Common myeloid progenitor, CD34-positive (primary cell): ENCODE measurements around the gene ZFP91.

Experiments used
- CTCF ChIA-PET: fragments of 350-600 bp; sonication (Branson Sonifier 250); formaldehyde crosslinking; loops from one replicate; lab custom pipeline; 2021; ENCODE audit warnings: antibody characterized with exemption; lab: Charles Lee
- POLR2A ChIA-PET: fragments of 350-600 bp; sonication (Branson Sonifier 250); formaldehyde crosslinking; loops from one replicate; lab custom pipeline; 2021; ENCODE audit warnings: antibody characterized with exemption; lab: Charles Lee
- DNase-seq, 3 donors: peaks; one replicate each; pipeline versions ENCODE4 v3.0.0 to v3.0.0-alpha.2; 2013
- H3K27ac ChIP-seq, 2 experiments: 1 replicate in 1 of 2; 2 replicates in 1 of 2; pipeline ENCODE4 v1.7.0; 2013; ENCODE audit warnings: inconsistent platforms in 2 of 2, low read length in 2 of 2, mild to moderate bottlenecking in 2 of 2, low read depth in 1 of 2, moderate library complexity in 1 of 2; ENCODE audit not compliant: severe bottlenecking in 2 of 2, insufficient read depth in 1 of 2, poor library complexity in 1 of 2
- H3K27me3 ChIP-seq, 5 experiments: replicated peaks in 2 of 5; 1 replicate in 3 of 5; 2 replicates in 2 of 5; pipeline versions ENCODE4 v1.6.1 to v1.7.0; 2013; ENCODE audit warnings: low read length in 4 of 5, mild to moderate bottlenecking in 2 of 5, moderate library complexity in 2 of 5, inconsistent platforms in 1 of 5; ENCODE audit not compliant: insufficient read depth in 5 of 5, control insufficient read depth in 4 of 5
- H3K36me3 ChIP-seq, 4 experiments: 1 replicate in 2 of 4; 2 replicates in 2 of 4; pipeline versions ENCODE4 v1.6.1 to v1.7.0; 2013; ENCODE audit warnings: low read length in 3 of 4, control low read depth in 1 of 4, mild to moderate bottlenecking in 1 of 4; ENCODE audit not compliant: control insufficient read depth in 4 of 4, insufficient read depth in 4 of 4
- H3K4me1 ChIP-seq, 4 experiments: 1 replicate in 3 of 4; 2 replicates in 1 of 4; pipeline versions ENCODE4 v1.6.1 to v1.7.1; 2013; ENCODE audit warnings: low read length in 3 of 4, mild to moderate bottlenecking in 3 of 4, control low read depth in 1 of 4, inconsistent platforms in 1 of 4, moderate library complexity in 1 of 4; ENCODE audit not compliant: control insufficient read depth in 4 of 4, insufficient read depth in 4 of 4; ENCODE audit errors: control extremely low read depth in 1 of 4
- H3K4me3 ChIP-seq, 7 experiments: 1 replicate in 4 of 7; 2 replicates in 3 of 7; pipeline versions ENCODE4 v1.5.1 to v1.7.0; 2013; ENCODE audit warnings: mild to moderate bottlenecking in 7 of 7, low read length in 6 of 7, moderate library complexity in 6 of 7, inconsistent platforms in 2 of 7, low read depth in 2 of 7, control low read depth in 1 of 7; ENCODE audit not compliant: insufficient read depth in 4 of 7, control insufficient read depth in 1 of 7; ENCODE audit errors: extremely low read depth in 1 of 7
- H3K9me3 ChIP-seq, 5 experiments: 1 replicate in 4 of 5; 2 replicates in 1 of 5; pipeline versions ENCODE4 v1.6.1 to v1.7.1; 2013; ENCODE audit warnings: low read length in 4 of 5, mild to moderate bottlenecking in 2 of 5, inconsistent platforms in 1 of 5, low read depth in 1 of 5, moderate library complexity in 1 of 5; ENCODE audit not compliant: control insufficient read depth in 4 of 5, insufficient read depth in 2 of 5; ENCODE audit errors: control extremely low read depth in 1 of 5
- WGBS: methylation state at CpG from one replicate; pipeline ENCODE4 v1.1.5; 2013; ENCODE audit not compliant: insufficient coverage; 5-methylcytosine and 5-hydroxymethylcytosine counted together

The ZFP91 gene

GRCh38 chr11:58652726-58653280 is 73.9 kb downstream of the ZFP91 start:
- H3K4me1 ChIP-seq, result peaks cover 0 to 4% (median 0%) of the 10 kb centered on the region in 4 experiments
- ChIA-PET CTCF (interaction anchor here (0.6 to 6.8 kb wide), 21 partner anchors 12 to 505 kb away, joined by 3 to 84 read pairs (median 4); no protein-coding TSS in a partner anchor), POLR2A (interaction anchor here (0.6 kb wide), 1 partner anchor 113 kb away, joined by 3 read pairs; no protein-coding TSS in a partner anchor)
- H3K9me3 ChIP-seq, result peaks cover 0 to 2% (median 2%) of the 10 kb centered on the region in 5 experiments
- no peaks in the 10 kb centered on the region for H3K36me3 ChIP-seq
- WGBS, result 100% methylated on average over 1 of the region's 2 CpGs
- H3K27ac ChIP-seq, result no peak overlapping the region
- H3K27me3 ChIP-seq, result no peaks in the 10 kb centered on the region
- DNase-seq, result no peak
- H3K4me3 ChIP-seq, result no peak overlapping the region

GRCh38 chr11:58654079-58654907 is 75.4 kb downstream of the ZFP91 start:
- Histone ChIP-seq H3K36me3 (no peaks in the 10 kb centered on the region), H3K4me3 (no peak overlapping the region), H3K9me3 (peaks cover 0 to 2% (median 1%) of the 10 kb centered on the region in 5 experiments), H3K4me1 (peaks cover 0 to 4% (median 0%) of the 10 kb centered on the region in 4 experiments), H3K27ac (no peak overlapping the region), H3K27me3 (no peaks in the 10 kb centered on the region)
- POLR2A ChIA-PET, result interaction anchor here (0.5 kb wide), 1 partner anchor 295 kb away, joined by 3 read pairs; no protein-coding TSS in a partner anchor
- peak; percentile 88 to 95 (median 94) for DNase-seq
- 37% methylated on average over 12 of the region's 12 CpGs for WGBS
- CTCF ChIA-PET, result interaction anchor here (0.6 to 6.8 kb wide), 15 partner anchors 21 to 503 kb away, joined by 3 to 84 read pairs (median 4); no protein-coding TSS in a partner anchor

DNA sequence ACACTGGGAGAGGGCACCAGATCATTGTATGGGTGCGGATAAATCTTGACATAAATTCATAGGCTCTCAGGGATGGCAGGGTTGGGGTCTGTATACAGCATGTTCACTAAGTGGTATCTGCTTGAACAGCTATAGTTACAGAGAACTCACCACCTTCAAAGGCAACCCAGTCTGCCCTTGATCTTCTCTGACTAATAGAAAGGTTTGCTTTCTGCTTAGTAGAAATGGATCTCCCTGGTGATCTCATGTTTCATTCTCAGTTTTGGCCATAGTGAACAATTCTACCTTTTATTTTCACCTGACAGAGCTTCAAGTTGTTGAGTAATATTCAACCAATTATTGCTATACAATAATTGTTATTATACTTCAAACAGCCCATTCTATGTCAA is 76.0 kb downstream of the ZFP91 start:
- H3K27me3 ChIP-seq, result no peaks in the 10 kb centered on the region
- DNase-seq, result no peak
- CTCF ChIA-PET, result interaction anchor here (0.7 to 6.8 kb wide), 17 partner anchors 8 to 503 kb away, joined by 3 to 84 read pairs (median 3); no protein-coding TSS in a partner anchor
- H3K27ac ChIP-seq, result no peak overlapping the region
- POLR2A ChIA-PET, result interaction anchor here (0.5 kb wide), 1 partner anchor 294 kb away, joined by 3 read pairs; no protein-coding TSS in a partner anchor
- peaks cover 0 to 3% (median 1%) of the 10 kb centered on the region in 5 experiments for H3K9me3 ChIP-seq
- H3K36me3 ChIP-seq, result no peaks in the 10 kb centered on the region
- peaks cover 0 to 4% (median 0%) of the 10 kb centered on the region in 4 experiments for H3K4me1 ChIP-seq
- 100% methylated on average over 1 of the region's 1 CpG for WGBS
- H3K4me3 ChIP-seq, result no peak overlapping the region

GRCh38 chr11:58656348-58656747 is 77.5 kb downstream of the ZFP91 start:
- Histone ChIP-seq H3K36me3 (no peaks in the 10 kb centered on the region), H3K9me3 (peaks cover 0 to 6% (median 2%) of the 10 kb centered on the region in 5 experiments), H3K4me1 (peaks cover 0 to 4% (median 0%) of the 10 kb centered on the region in 4 experiments), H3K4me3 (no peak overlapping the region), H3K27ac (no peak overlapping the region), H3K27me3 (no peaks in the 10 kb centered on the region)
- POLR2A ChIA-PET, result no interaction called here
- DNase-seq, result no peak
- whole genome bisulfite sequencing, result no CpG with 5 or more reads among the region's 2 CpGs
- CTCF ChIA-PET, result interaction anchor here (1.6 to 6.8 kb wide), 5 partner anchors 14 to 244 kb away, joined by 3 to 84 read pairs (median 42); no protein-coding TSS in a partner anchor

- Histone ChIP-seq H3K4me1 (peaks cover 0 to 4% (median 0%) of the 10 kb centered on the region in 4 experiments), H3K27ac (no peak overlapping the region), H3K4me3 (no peak overlapping the region), H3K9me3 (peaks cover 0 to 9% (median 2%) of the 10 kb centered on the region in 5 experiments), H3K36me3 (no peaks in the 10 kb centered on the region), H3K27me3 (no peaks in the 10 kb centered on the region)
- CTCF ChIA-PET, result interaction anchor here (1.1 to 2.1 kb wide), 2 partner anchors 15 to 128 kb away, joined by 3 to 9 read pairs; no protein-coding TSS in a partner anchor
- DNase-seq, result no peak
- POLR2A ChIA-PET, result interaction anchor here (0.6 kb wide), 1 partner anchor 81 kb away, joined by 3 read pairs; no protein-coding TSS in a partner anchor
- WGBS, result 97% methylated on average over 3 of the region's 3 CpGs
Observed at GRCh38 chr11:58658623-58659022, 79.8 kb downstream of the ZFP91 start.

DNA sequence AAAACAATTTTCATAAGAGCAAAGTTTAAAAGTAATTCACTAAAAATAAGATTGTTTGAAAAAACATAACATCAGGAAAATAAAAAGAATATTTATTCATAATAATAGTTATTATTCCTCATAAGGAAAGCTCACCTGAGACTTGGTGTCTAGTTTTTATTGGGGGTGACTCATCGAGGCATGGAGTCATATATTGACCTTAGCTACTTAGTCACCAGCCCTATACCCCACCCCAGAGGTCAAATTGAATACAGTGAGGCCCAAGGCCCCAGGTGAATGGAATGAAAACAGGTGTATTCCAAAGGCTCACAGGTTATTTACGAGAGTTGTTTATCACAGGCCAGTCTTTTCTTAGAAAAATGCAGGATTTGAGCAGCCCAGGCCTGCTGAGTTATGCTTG is 80.5 kb downstream of the ZFP91 start:
- H3K27ac ChIP-seq, result no peak overlapping the region
- no peak for DNase-seq
- no peaks in the 10 kb centered on the region for H3K36me3 ChIP-seq
- ChIA-PET POLR2A (interaction anchor here (0.5 kb wide), 1 partner anchor 132 kb away, joined by 3 read pairs; no protein-coding TSS in a partner anchor), CTCF (interaction anchor here (0.9 to 2.1 kb wide), 5 partner anchors 15 to 399 kb away, joined by 3 to 9 read pairs (median 4); no protein-coding TSS in a partner anchor)
- H3K4me1 ChIP-seq, result peaks cover 0 to 1% (median 0%) of the 10 kb centered on the region in 4 experiments
- H3K27me3 ChIP-seq, result no peaks in the 10 kb centered on the region
- H3K9me3 ChIP-seq, result peaks cover 0 to 9% (median 2%) of the 10 kb centered on the region in 5 experiments
- H3K4me3 ChIP-seq, result no peak overlapping the region
- 46% methylated on average over 1 of the region's 2 CpGs for whole genome bisulfite sequencing
